Peyer's patch (tissue), 4 donors: ENCODE data around the gene ELMO1. TPM values are rescaled to one million over a fixed set of nuclear protein-coding genes. Genes with fewer than 3 reads are reported as not detected.

Source experiments
- DNase-seq, 3 donors: peaks; one replicate each; pipeline ENCODE4 v3.0.0-alpha.2; 2017 to 2019
- H3K27ac ChIP-seq, 4 donors: fragments of 200-600 bp; sonication (generic); one replicate each; pipeline ENCODE4 v1.5.1; 2016 to 2019
- H3K27me3 ChIP-seq, 2 donors: fragments of 200-600 bp; sonication (generic); one replicate each; pipeline ENCODE4 v1.5.1; 2019
- H3K36me3 ChIP-seq, 3 donors: fragments of 200-600 bp; sonication (generic); one replicate each; pipeline ENCODE4 v1.5.1; 2016 to 2019
- H3K4me1 ChIP-seq, 4 donors: fragments of 200-600 bp; sonication (generic); one replicate each; pipeline ENCODE4 v1.5.1; 2016 to 2019
- H3K4me3 ChIP-seq, 4 donors: fragments of 200-600 bp; sonication (generic); 1 replicate in 3 of 4; 2 replicates in 1 of 4; pipeline ENCODE4 v1.5.1; 2016 to 2019; ENCODE audit warnings: mild to moderate bottlenecking in 1 of 4
- H3K9me3 ChIP-seq, 4 donors: fragments of 200-600 bp; sonication (generic); one replicate each; pipeline ENCODE4 v1.5.1; 2016 to 2019; ENCODE audit warnings: mild to moderate bottlenecking in 1 of 4
- POLR2A ChIP-seq, 2 donors: fragments of 450-650 bp; IDR thresholded peaks; one replicate each; pipeline ENCODE4 v1.5.1; 2017; ENCODE audit warnings: antibody characterized with exemption in 2 of 2, mild to moderate bottlenecking in 2 of 2, moderate library complexity in 2 of 2
- total RNA-seq, 4 donors: library from RNA; depleted of rRNA; stranded (reverse); fragments of >200 nt; gene quantifications; one replicate each; pipeline ENCODE4 v1.1.0, GENCODE V29; 2016
- TF ChIP-seq, protein P1 (sequence below), 6 experiments: fragments of 450-650 bp in 4 of 6; fragments of 200-600 bp in 2 of 6; sonication (generic) in 1 of 6; IDR thresholded peaks; one replicate each; pipeline ENCODE4 v1.5.1; 2017 to 2019; ENCODE audit warnings: antibody characterized with exemption in 6 of 6, mild to moderate bottlenecking in 3 of 6, moderate library complexity in 1 of 6

ELMO1 gene
- total RNA-seq, 4 donors from 2014 or later, result 43.1 to 381 (median 72.2) TPM

GRCh38 chr7:36923185-36923584 is 525.5 kb downstream of the ELMO1 start:
- no peak for DNase-seq
- no peak overlapping the region for H3K4me3 ChIP-seq
- H3K9me3 ChIP-seq, result no peaks in the 10 kb centered on the region
- no peak overlapping the region for H3K27ac ChIP-seq
- peaks cover 0 to 9% (median 0%) of the 10 kb centered on the region in 4 donors for H3K4me1 ChIP-seq
- H3K36me3 ChIP-seq, result no peaks in the 10 kb centered on the region
- H3K27me3 ChIP-seq, result no peaks in the 10 kb centered on the region
- no peak for TF ChIP-seq POLR2A (IDR thresholded peaks at IDR 0.05)
- TF ChIP-seq, protein P1, sequence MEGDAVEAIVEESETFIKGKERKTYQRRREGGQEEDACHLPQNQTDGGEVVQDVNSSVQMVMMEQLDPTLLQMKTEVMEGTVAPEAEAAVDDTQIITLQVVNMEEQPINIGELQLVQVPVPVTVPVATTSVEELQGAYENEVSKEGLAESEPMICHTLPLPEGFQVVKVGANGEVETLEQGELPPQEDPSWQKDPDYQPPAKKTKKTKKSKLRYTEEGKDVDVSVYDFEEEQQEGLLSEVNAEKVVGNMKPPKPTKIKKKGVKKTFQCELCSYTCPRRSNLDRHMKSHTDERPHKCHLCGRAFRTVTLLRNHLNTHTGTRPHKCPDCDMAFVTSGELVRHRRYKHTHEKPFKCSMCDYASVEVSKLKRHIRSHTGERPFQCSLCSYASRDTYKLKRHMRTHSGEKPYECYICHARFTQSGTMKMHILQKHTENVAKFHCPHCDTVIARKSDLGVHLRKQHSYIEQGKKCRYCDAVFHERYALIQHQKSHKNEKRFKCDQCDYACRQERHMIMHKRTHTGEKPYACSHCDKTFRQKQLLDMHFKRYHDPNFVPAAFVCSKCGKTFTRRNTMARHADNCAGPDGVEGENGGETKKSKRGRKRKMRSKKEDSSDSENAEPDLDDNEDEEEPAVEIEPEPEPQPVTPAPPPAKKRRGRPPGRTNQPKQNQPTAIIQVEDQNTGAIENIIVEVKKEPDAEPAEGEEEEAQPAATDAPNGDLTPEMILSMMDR (IDR thresholded peaks at IDR 0.05), result no peak

GRCh38 chr7:36920433-36920832 is 528.2 kb downstream of the ELMO1 start:
- H3K9me3 ChIP-seq, result no peaks in the 10 kb centered on the region
- H3K4me1 ChIP-seq, result peaks cover 0 to 9% (median 0%) of the 10 kb centered on the region in 4 donors
- H3K27me3 ChIP-seq, result no peaks in the 10 kb centered on the region
- H3K4me3 ChIP-seq, result no peak overlapping the region
- TF ChIP-seq, protein P1 (IDR thresholded peaks at IDR 0.05), result no peak
- no peaks in the 10 kb centered on the region for H3K36me3 ChIP-seq
- DNase-seq, result no peak
- no peak overlapping the region for H3K27ac ChIP-seq

DNA sequence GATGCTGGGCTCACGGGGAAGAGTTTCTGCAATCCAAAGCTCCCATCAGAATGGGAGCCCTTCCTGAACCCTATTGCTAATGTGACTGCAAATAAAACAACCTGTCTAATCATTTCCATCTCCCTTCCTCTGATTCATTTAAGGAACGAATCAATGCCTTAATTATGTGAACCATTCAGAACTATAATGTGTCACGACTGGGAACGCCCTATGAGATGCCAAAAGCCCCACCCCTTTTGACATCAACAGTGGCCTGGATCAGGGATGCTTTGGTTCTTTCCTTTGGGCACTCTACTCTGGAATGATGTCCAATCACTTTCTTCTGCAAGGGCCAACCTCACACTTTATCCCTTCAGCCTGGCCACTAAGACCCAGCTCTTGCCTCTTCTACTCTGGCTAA is 528.9 kb downstream of the ELMO1 start:
- Histone ChIP-seq H3K36me3 (no peaks in the 10 kb centered on the region), H3K27me3 (no peaks in the 10 kb centered on the region), H3K9me3 (no peaks in the 10 kb centered on the region), H3K4me1 (peaks cover 0 to 8% (median 0%) of the 10 kb centered on the region in 4 donors), H3K4me3 (no peak overlapping the region), H3K27ac (no peak overlapping the region)
- no peak for TF ChIP-seq POLR2A (IDR thresholded peaks at IDR 0.05)
- TF ChIP-seq, protein P1 (IDR thresholded peaks at IDR 0.05), result no peak
- no peak for DNase-seq

GRCh38 chr7:36918591-36918990 is 530.1 kb downstream of the ELMO1 start:
- TF ChIP-seq, protein P1 (IDR thresholded peaks at IDR 0.05), result no peak
- TF ChIP-seq POLR2A (IDR thresholded peaks at IDR 0.05), result no peak
- no peak for DNase-seq
- H3K36me3 ChIP-seq, result no peaks in the 10 kb centered on the region
- no peak overlapping the region for H3K4me3 ChIP-seq
- no peak overlapping the region for H3K27ac ChIP-seq
- H3K4me1 ChIP-seq, result no peaks in the 10 kb centered on the region
- H3K27me3 ChIP-seq, result no peaks in the 10 kb centered on the region
- no peaks in the 10 kb centered on the region for H3K9me3 ChIP-seq

- Histone ChIP-seq H3K27me3 (no peaks in the 10 kb centered on the region), H3K4me3 (no peak overlapping the region), H3K4me1 (no peaks in the 10 kb centered on the region), H3K36me3 (no peaks in the 10 kb centered on the region), H3K9me3 (no peaks in the 10 kb centered on the region), H3K27ac (no peak overlapping the region)
- no peak for DNase-seq
- no peak for TF ChIP-seq POLR2A (IDR thresholded peaks at IDR 0.05)
- TF ChIP-seq, protein P1 (IDR thresholded peaks at IDR 0.05), result no peak
Measured at GRCh38 chr7:36916619-36917018, 532.0 kb downstream of the ELMO1 start.

DNA sequence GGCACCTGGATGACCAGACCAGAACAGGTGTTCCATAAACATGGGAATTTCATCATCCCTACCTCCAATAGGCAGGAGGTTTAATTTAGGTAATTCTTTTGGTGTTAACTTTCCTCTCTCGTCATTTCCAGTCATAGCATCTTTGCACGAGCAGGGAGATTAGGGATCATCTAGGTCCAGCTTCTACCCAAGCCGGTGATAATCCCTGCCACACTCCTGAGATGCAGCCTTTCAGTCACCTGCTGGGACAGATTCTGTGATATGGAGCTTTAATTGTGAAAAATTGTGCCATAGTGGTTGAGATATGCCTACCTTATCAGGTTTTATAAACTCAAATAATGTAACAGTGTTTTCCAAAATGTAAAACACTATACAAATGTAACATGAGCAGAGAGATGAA is 532.5 kb downstream of the ELMO1 start:
- Histone ChIP-seq H3K9me3 (no peaks in the 10 kb centered on the region), H3K36me3 (no peaks in the 10 kb centered on the region), H3K4me1 (no peaks in the 10 kb centered on the region), H3K4me3 (no peak overlapping the region), H3K27ac (no peak overlapping the region), H3K27me3 (no peaks in the 10 kb centered on the region)
- TF ChIP-seq, protein P1 (IDR thresholded peaks at IDR 0.05), result no peak
- no peak for TF ChIP-seq POLR2A (IDR thresholded peaks at IDR 0.05)
- no peak for DNase-seq
